Stimulated activated effector memory CD8-positive, alpha-beta T cell treated with anti-CD3 and anti-CD28 coated beads, Interleukin-12 subunit alpha, Interleukin-12 subunit beta, amount 100 ng/mL, for 72 hours (primary cell): Measurements from ENCODE around the gene SMPD4.
"Not testable (repeated sequence)": the region's sequence is repeated elsewhere in the genome, so short reads cannot be mapped to it uniquely, and the experiment has no call there.

Experiments
- ATAC-seq: fragments of 150-1000 bp; cut with Tn5 transposase; 2 replicates; pipeline ENCODE4 v1.10.0; 2021
- DNase-seq, 2 donors: peaks; one replicate each; pipeline ENCODE4 v3.0.0; 2021 to 2022; ENCODE audit warnings: low spot score in 2 of 2
- H3K27ac Mint-ChIP-seq: one replicate; pipeline ENCODE4 v1.8.0; 2022; ENCODE audit warnings: mild to moderate bottlenecking, mixed read lengths
- H3K36me3 Mint-ChIP-seq: one replicate; pipeline ENCODE4 v1.8.0; 2022; ENCODE audit warnings: mild to moderate bottlenecking, mixed read lengths
- H3K4me1 Mint-ChIP-seq: one replicate; pipeline ENCODE4 v1.8.0; 2022; ENCODE audit warnings: mixed read lengths
- H3K4me3 Mint-ChIP-seq: one replicate; pipeline ENCODE4 v1.8.0; 2022; ENCODE audit warnings: mild to moderate bottlenecking, mixed read lengths
- H3K9me3 Mint-ChIP-seq: one replicate; pipeline ENCODE4 v1.8.0; 2022; ENCODE audit warnings: mixed read lengths

Gene SMPD4

GRCh38 chr2:130102597-130103363 is 78.6 kb downstream of the SMPD4 start:
- H3K9me3 Mint-ChIP-seq, H3K4me1 Mint-ChIP-seq, H3K36me3 Mint-ChIP-seq, ATAC-seq, DNase-seq, H3K27ac Mint-ChIP-seq, H3K4me3 Mint-ChIP-seq: not testable (repeated sequence)
